Measurements from ENCODE around the gene PKP1. TPM values are rescaled to one million over a fixed set of nuclear protein-coding genes. Genes with fewer than 3 reads are reported as not detected.

PKP1 gene
- total RNA-seq, 1 donor from 2014 or later = not detected

- Mint-ChIP-seq H3K27me3 (ENCODE audit: unreplicated experiment) (peaks cover 9% of the 10 kb centered on the region), H3K36me3 (ENCODE audit: unreplicated experiment) (no peaks in the 10 kb centered on the region), H3K27ac (ENCODE audit: unreplicated experiment) (no peak overlapping the region), H3K9me3 (ENCODE audit: unreplicated experiment) (peaks cover 5% of the 10 kb centered on the region), H3K4me1 (ENCODE audit: low read depth, unreplicated experiment) (peaks cover 16% of the 10 kb centered on the region), H3K4me3 (ENCODE audit: unreplicated experiment) (no peak overlapping the region)
- TF ChIP-seq, protein P1, sequence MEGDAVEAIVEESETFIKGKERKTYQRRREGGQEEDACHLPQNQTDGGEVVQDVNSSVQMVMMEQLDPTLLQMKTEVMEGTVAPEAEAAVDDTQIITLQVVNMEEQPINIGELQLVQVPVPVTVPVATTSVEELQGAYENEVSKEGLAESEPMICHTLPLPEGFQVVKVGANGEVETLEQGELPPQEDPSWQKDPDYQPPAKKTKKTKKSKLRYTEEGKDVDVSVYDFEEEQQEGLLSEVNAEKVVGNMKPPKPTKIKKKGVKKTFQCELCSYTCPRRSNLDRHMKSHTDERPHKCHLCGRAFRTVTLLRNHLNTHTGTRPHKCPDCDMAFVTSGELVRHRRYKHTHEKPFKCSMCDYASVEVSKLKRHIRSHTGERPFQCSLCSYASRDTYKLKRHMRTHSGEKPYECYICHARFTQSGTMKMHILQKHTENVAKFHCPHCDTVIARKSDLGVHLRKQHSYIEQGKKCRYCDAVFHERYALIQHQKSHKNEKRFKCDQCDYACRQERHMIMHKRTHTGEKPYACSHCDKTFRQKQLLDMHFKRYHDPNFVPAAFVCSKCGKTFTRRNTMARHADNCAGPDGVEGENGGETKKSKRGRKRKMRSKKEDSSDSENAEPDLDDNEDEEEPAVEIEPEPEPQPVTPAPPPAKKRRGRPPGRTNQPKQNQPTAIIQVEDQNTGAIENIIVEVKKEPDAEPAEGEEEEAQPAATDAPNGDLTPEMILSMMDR (IDR thresholded peaks at IDR 0.05; ENCODE audit: partially characterized antibody, unreplicated experiment) = no peak
- DNase-seq = no peak
Measured at GRCh38 chr1:201248721-201249559, 34.4 kb upstream of the PKP1 start.

GRCh38 chr1:201250326-201251011 is 32.8 kb upstream of the PKP1 start:
- H3K9me3 Mint-ChIP-seq (ENCODE audit: unreplicated experiment) = peaks cover 5% of the 10 kb centered on the region
- TF ChIP-seq, protein P1 (IDR thresholded peaks at IDR 0.05; ENCODE audit: partially characterized antibody, unreplicated experiment) = no peak
- DNase-seq = no peak
- no peak overlapping the region for H3K27ac Mint-ChIP-seq (ENCODE audit: unreplicated experiment)
- no peaks in the 10 kb centered on the region for H3K36me3 Mint-ChIP-seq (ENCODE audit: unreplicated experiment)
- H3K4me1 Mint-ChIP-seq (ENCODE audit: low read depth, unreplicated experiment) = peaks cover 16% of the 10 kb centered on the region
- H3K4me3 Mint-ChIP-seq (ENCODE audit: unreplicated experiment) = no peak overlapping the region
- peaks cover 14% of the 10 kb centered on the region for H3K27me3 Mint-ChIP-seq (ENCODE audit: unreplicated experiment)

- H3K4me3 Mint-ChIP-seq (ENCODE audit: unreplicated experiment) = no peak overlapping the region
- H3K36me3 Mint-ChIP-seq (ENCODE audit: unreplicated experiment) = no peaks in the 10 kb centered on the region
- no peak for DNase-seq
- H3K4me1 Mint-ChIP-seq (ENCODE audit: low read depth, unreplicated experiment) = peaks cover 16% of the 10 kb centered on the region
- H3K27ac Mint-ChIP-seq (ENCODE audit: unreplicated experiment) = no peak overlapping the region
- peaks cover 14% of the 10 kb centered on the region for H3K27me3 Mint-ChIP-seq (ENCODE audit: unreplicated experiment)
- TF ChIP-seq, protein P1 (IDR thresholded peaks at IDR 0.05; ENCODE audit: partially characterized antibody, unreplicated experiment) = no peak
- peaks cover 5% of the 10 kb centered on the region for H3K9me3 Mint-ChIP-seq (ENCODE audit: unreplicated experiment)
Measured at GRCh38 chr1:201251411-201251810, 31.9 kb upstream of the PKP1 start.

DNA sequence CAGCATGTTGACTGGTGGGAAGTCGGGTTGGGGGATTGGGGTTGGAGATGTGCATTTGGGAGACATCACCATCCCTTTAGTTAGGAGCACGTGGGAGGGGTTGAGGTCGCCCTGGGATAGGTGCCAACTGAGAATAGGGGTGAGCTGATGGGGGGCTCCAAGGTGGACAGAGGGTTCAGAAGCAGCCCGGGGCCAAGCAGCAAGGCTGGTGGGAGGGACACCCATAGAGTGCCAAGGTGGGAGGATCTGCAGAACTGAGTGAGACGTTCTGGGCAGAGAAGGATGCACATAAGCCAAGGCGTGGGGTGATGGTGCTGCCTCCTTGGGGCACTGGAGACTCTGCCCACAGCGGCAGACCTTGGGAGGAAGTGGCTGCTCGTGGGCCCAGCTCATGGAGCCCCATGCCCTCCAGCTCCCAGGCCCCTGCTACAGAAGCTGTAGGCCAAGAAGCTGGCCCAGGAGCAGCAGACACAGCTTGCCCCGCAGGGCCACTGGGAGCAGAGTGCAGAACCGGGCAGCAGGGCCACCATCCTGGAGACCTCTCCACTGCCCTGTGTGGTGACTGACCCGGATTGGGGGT is 31.4 kb upstream of the PKP1 start:
- TF ChIP-seq, protein P1 (IDR thresholded peaks at IDR 0.05; ENCODE audit: partially characterized antibody, unreplicated experiment) = no peak
- Mint-ChIP-seq H3K27ac (ENCODE audit: unreplicated experiment) (no peak overlapping the region), H3K4me1 (ENCODE audit: low read depth, unreplicated experiment) (peaks cover 16% of the 10 kb centered on the region), H3K36me3 (ENCODE audit: unreplicated experiment) (no peaks in the 10 kb centered on the region), H3K9me3 (ENCODE audit: unreplicated experiment) (peaks cover 5% of the 10 kb centered on the region), H3K27me3 (ENCODE audit: unreplicated experiment) (peaks cover 14% of the 10 kb centered on the region), H3K4me3 (ENCODE audit: unreplicated experiment) (no peak overlapping the region)
- no peak for DNase-seq

Data from glutamatergic neuron (in vitro differentiated cells).